K562 (cell line): ENCODE results near the gene ZNF280D. TPM values are rescaled to one million over a fixed set of nuclear protein-coding genes. Genes with fewer than 3 reads are reported as not detected.

Experiments
- ATAC-seq: fragments of 200-7000 bp; cut with Tn5 transposase; 3 replicates; pipeline ENCODE4 v1.9.1; 2020; ENCODE audit warnings: moderate library complexity
- BruUV-seq: library from RNA; stranded (reverse); fragments of 400-500 nt; replicated peaks from 2 replicates; lab custom pipeline; 2021; lab: Mats Ljungman, UMichigan
- CTCF ChIA-PET: fragments of 300-600 bp; formaldehyde crosslinking; extraction: SDS; loops from one replicate; lab custom pipeline; 2021; ENCODE audit warnings: low intra/inter-chr PET ratio; lab: Yijun Ruan, JAX
- POLR2A ChIA-PET: fragments of 300-600, 350-650 bp; sonication (Branson Sonifier 250); formaldehyde crosslinking; extraction: SDS; loops from one replicate; lab custom pipeline; 2021; ENCODE audit warnings: antibody characterized with exemption, inconsistent platforms; lab: Yijun Ruan, JAX
- DNase-seq, 4 experiments: peaks; one replicate each; pipeline versions ENCODE4 v3.0.0 to v3.0.0-alpha.2; 2011 to 2018; ENCODE audit warnings: low spot score in 3 of 4, mixed read lengths in 3 of 4; ENCODE audit errors: extremely low read depth in 1 of 4
- FAIRE-seq: peaks from 2 replicates; lab custom pipeline; 2011; peaks lifted over from hg19 to GRCh38; lab: Jason Lieb, UNC
- H2AFZ ChIP-seq: 2 replicates; pipeline ENCODE4 v1.6.0; 2011; ENCODE audit warnings: low read depth, low read length, control low read depth, inconsistent platforms
- H3K27ac ChIP-seq: fragments of 200-600 bp; 3 replicates; pipeline ENCODE4 v1.8.0; 2011; ENCODE audit warnings: low read depth, mild to moderate bottlenecking, control low read depth, inconsistent platforms, low read length, moderate library complexity, mixed read lengths; ENCODE audit errors: extremely low read depth
- H3K27me3 ChIP-seq, 2 experiments: fragments of 300-600 bp in 1 of 2; 2 replicates in 1 of 2; 3 replicates in 1 of 2; pipeline versions ENCODE4 v1.6.0 to v1.8.0; 2011; ENCODE audit warnings: inconsistent platforms in 2 of 2, low read length in 2 of 2, mild to moderate bottlenecking in 1 of 2, mixed read lengths in 1 of 2, moderate library complexity in 1 of 2; ENCODE audit not compliant: control insufficient read depth in 2 of 2, insufficient read depth in 2 of 2
- H3K36me3 ChIP-seq: fragments of 300-600 bp; 3 replicates; pipeline ENCODE4 v1.8.0; 2011; ENCODE audit warnings: mild to moderate bottlenecking, low read length, inconsistent platforms; ENCODE audit not compliant: control insufficient read depth, insufficient read depth
- H3K4me1 ChIP-seq, 2 experiments: fragments of 200-600 bp in 1 of 2; replicated peaks in 1 of 2; 2 replicates in 1 of 2; 3 replicates in 1 of 2; pipeline versions ENCODE4 v1.5.1 to v1.8.0; 2011; ENCODE audit warnings: inconsistent platforms in 2 of 2, low read length in 2 of 2, mild to moderate bottlenecking in 1 of 2, mixed read lengths in 1 of 2, moderate library complexity in 1 of 2; ENCODE audit not compliant: control insufficient read depth in 2 of 2, insufficient read depth in 2 of 2
- H3K4me2 ChIP-seq: 2 replicates; pipeline ENCODE4 v1.6.1; 2011; ENCODE audit warnings: low read length, control low read depth, inconsistent platforms, mixed read lengths; ENCODE audit not compliant: insufficient read depth
- H3K4me3 ChIP-seq: fragments of 200-600 bp; sonication (generic), shearing (Covaris generic); 2 replicates; pipeline ENCODE4 v1.5.1; 2016; ENCODE audit warnings: control low read depth, inconsistent platforms
- H3K79me2 ChIP-seq: fragments of 200-600 bp; 3 replicates; pipeline ENCODE4 v1.8.0; 2011; ENCODE audit warnings: low read length, inconsistent platforms; ENCODE audit not compliant: control insufficient read depth, insufficient read depth
- H3K9ac ChIP-seq, 2 experiments: 2 replicates each; pipeline versions ENCODE4 v1.6.0 to v1.6.1; 2011; ENCODE audit warnings: low read depth in 2 of 2, low read length in 2 of 2, control low read depth in 1 of 2, inconsistent platforms in 1 of 2, mild to moderate bottlenecking in 1 of 2, mixed read lengths in 1 of 2; ENCODE audit not compliant: insufficient read depth in 1 of 2
- H3K9me1 ChIP-seq: one replicate; pipeline ENCODE4 v1.6.0; 2011; ENCODE audit warnings: inconsistent platforms, mild to moderate bottlenecking, low read length, moderate library complexity; ENCODE audit not compliant: control insufficient read depth, insufficient read depth
- H3K9me3 ChIP-seq: replicated peaks from 2 replicates; pipeline ENCODE4 v1.5.1; 2011; ENCODE audit warnings: low read depth, low read length, inconsistent platforms; ENCODE audit not compliant: control insufficient read depth, insufficient read depth
- H4K20me1 ChIP-seq: replicated peaks from 2 replicates; pipeline ENCODE4 v1.6.1; 2011; ENCODE audit warnings: low read length, inconsistent platforms, mixed read lengths; ENCODE audit not compliant: control insufficient read depth, insufficient read depth
- CXXC5 ChIP-seq: fragments of 250-450 bp; sonication (Bioruptor Pico); IDR thresholded peaks from 2 replicates; pipeline ENCODE4 v1.8.0; 2022; ENCODE audit warnings: inconsistent platforms, mild to moderate bottlenecking, moderate library complexity
- NFATC3 ChIP-seq: fragments of 450-650 bp; IDR thresholded peaks from 2 replicates; pipeline ENCODE4 v1.6.1; 2017; ENCODE audit warnings: mild to moderate bottlenecking
- RFX1 ChIP-seq: fragments of 450-650 bp; IDR thresholded peaks from 2 replicates; pipeline ENCODE4 v1.6.1; 2016; ENCODE audit warnings: mild to moderate bottlenecking, moderate library complexity
- RFX5 ChIP-seq: IDR thresholded peaks from 2 replicates; pipeline ENCODE4 v1.6.1; 2011; ENCODE audit warnings: low read depth, mild to moderate bottlenecking, improper control_type of control experiment, low read length
- SUPT5H ChIP-seq: fragments of 450-650 bp; IDR thresholded peaks from 2 replicates; pipeline ENCODE4 v1.6.1; 2016
- THRAP3 ChIP-seq: fragments of 450-650 bp; IDR thresholded peaks from 2 replicates; pipeline ENCODE4 v1.6.1; 2016; ENCODE audit warnings: mild to moderate bottlenecking, inconsistent platforms, borderline replicate concordance
- ZBED1 ChIP-seq: IDR thresholded peaks from 2 replicates; pipeline ENCODE4 v1.6.1; 2014
- ZNF217 ChIP-seq: sonication (generic); formaldehyde crosslinking; IDR thresholded peaks from 2 replicates; pipeline ENCODE4 v1.8.0; 2022; ENCODE audit warnings: mild to moderate bottlenecking, missing genetic modification reagents
- WGBS: fragments of 100-300 bp; shearing (Covaris generic); methylation state at CpG from one replicate; pipeline ENCODE4 v1.1.6; 2016; ENCODE audit warnings: low coverage, mixed read lengths; ENCODE audit not compliant: insufficient coverage; ENCODE audit errors: missing lambda C conversion rate; 5-methylcytosine and 5-hydroxymethylcytosine counted together
- in situ Hi-C: fragments of 300-500 bp; cut with MboI; formaldehyde crosslinking; loops from 4 replicates; pipeline ENCODE4 v1.15.0; 2018; ENCODE audit warnings: inconsistent platforms, mixed read lengths
- intact Hi-C: fragments of 100-400 bp; cut with micrococcal nuclease; formaldehyde crosslinking; loops from 2 replicates; pipeline ENCODE4 v1.14.2; 2022
- polyA plus RNA-seq, 8 experiments: library from polyadenylated mRNA; depleted of rRNA in 4 of 8; stranded (reverse) in 5 of 8; unstranded in 3 of 8; fragments of >200 nt; fragmentation: Nextera tagmentation in 2 of 8; fragmentation: Illumina TruSeq in 1 of 8; extraction: Ambion mirVana in 2 of 8; extraction: Trizol in 1 of 8; gene quantifications; 2 replicates each; pipeline versions ENCODE4 v1.2.1 to v1.2.3, GENCODE V29; 2011 to 2014; ENCODE audit warnings: inconsistent platforms in 1 of 8, missing spikeins in 1 of 8
- total RNA-seq, 7 experiments: library from RNA; depleted of rRNA in 6 of 7; stranded (reverse); fragments of >200 nt in 6 of 7; fragmentation: Illumina TruSeq in 2 of 7; extraction: Trizol in 2 of 7; gene quantifications; 2 replicates each; pipeline versions ENCODE4 v1.2.1 to v1.2.3, GENCODE V29; 2011 to 2021; ENCODE audit warnings: low replicate concordance in 1 of 7
- TF ChIP-seq, protein P1 (sequence below): conservative IDR thresholded peaks from 2 replicates; pipeline ENCODE4 v1.6.1; 2011; ENCODE audit warnings: low read depth, mild to moderate bottlenecking, low read length; ENCODE audit not compliant: control insufficient read depth
- TF ChIP-seq, protein P2 (sequence below): fragments of 250-450 bp; sonication (Bioruptor Pico); IDR thresholded peaks from 2 replicates; pipeline ENCODE4 v1.5.0; 2021; ENCODE audit warnings: mild to moderate bottlenecking, moderate library complexity
- TF ChIP-seq, protein P3 (sequence below): fragments of 250-450 bp; sonication (Bioruptor Pico); IDR thresholded peaks from 2 replicates; pipeline ENCODE4 v1.8.0; 2022; ENCODE audit warnings: inconsistent platforms
- TF ChIP-seq, protein P4 (sequence below): fragments of 450-650 bp; formaldehyde crosslinking; conservative IDR thresholded peaks from 2 replicates; pipeline ENCODE4 v1.4.0; 2022; ENCODE audit warnings: mild to moderate bottlenecking, missing genetic modification characterization

Gene ZNF280D
- total and polyA plus RNA-seq, 9 of the 15 experiments (the other 6 are each of a cell fraction or from before 2014, with no cell fraction given), result 8.3 to 21.8 (median 18.4) TPM

DNA sequence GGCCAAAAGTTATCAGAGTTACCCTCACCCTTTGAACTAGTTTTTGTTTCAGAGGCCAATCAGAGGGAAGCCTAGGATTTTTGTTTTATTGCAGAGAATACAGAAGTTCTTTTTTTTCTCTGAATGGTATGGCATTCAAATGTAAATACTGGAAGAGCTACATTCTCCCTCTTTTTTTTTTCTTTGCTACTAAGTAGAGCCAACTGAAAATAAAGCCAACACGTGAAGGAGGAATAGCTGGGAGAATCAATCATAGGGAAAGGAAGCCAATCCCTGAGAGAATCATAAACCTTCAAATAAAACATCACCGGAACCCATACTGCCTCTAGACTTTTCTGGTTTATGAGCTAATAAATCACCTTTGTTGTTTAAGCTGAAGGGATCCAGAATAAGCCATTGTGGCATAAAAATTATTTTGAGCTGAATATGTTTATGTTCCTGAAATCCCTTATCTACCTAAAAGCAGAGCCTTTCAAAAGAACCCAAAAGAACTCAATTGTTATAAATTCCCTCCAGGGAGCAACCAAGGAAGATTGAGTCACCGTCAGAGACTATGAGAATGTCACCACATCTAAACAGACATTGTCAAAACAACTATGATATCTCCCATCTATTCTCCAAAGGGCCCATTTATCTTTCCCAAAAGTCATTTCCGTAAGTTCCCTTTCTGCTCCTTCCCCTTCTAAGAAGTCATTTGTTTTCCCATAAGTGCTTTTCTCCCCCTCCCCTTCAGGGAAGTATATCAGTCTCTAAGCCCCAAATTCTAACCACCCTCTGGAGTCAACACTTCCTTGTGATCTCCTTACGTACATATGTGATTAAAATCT lies 3.8 kb upstream of the ZNF280D start (continued):
- TF ChIP-seq RFX1, result no peak
- no peak for TF ChIP-seq ZBED1
- TF ChIP-seq, protein P1, sequence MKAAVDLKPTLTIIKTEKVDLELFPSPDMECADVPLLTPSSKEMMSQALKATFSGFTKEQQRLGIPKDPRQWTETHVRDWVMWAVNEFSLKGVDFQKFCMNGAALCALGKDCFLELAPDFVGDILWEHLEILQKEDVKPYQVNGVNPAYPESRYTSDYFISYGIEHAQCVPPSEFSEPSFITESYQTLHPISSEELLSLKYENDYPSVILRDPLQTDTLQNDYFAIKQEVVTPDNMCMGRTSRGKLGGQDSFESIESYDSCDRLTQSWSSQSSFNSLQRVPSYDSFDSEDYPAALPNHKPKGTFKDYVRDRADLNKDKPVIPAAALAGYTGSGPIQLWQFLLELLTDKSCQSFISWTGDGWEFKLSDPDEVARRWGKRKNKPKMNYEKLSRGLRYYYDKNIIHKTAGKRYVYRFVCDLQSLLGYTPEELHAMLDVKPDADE, result no peak
- TF ChIP-seq, all 486 proteins: peak for 69

DNA sequence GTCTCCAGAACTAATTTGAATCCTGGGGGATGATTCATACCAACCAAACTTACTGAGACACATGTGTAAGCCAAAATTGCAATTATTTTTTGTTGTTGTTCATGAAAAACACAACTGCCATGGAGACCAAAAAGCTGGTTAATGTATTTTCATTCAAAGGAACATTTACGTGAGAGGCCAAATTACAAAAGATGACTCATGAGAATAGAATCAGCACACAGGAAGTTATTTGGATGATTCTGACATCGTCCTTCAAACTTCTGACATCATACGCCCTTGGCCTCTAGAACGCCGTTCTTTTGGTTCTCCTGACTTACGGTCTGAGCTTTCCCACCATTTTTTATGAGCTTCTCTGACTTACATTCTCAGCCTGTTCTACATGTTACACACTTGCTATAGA lies 3.0 kb upstream of the ZNF280D start:
- in situ Hi-C loops, result no loop called here
- TF ChIP-seq, protein P2, sequence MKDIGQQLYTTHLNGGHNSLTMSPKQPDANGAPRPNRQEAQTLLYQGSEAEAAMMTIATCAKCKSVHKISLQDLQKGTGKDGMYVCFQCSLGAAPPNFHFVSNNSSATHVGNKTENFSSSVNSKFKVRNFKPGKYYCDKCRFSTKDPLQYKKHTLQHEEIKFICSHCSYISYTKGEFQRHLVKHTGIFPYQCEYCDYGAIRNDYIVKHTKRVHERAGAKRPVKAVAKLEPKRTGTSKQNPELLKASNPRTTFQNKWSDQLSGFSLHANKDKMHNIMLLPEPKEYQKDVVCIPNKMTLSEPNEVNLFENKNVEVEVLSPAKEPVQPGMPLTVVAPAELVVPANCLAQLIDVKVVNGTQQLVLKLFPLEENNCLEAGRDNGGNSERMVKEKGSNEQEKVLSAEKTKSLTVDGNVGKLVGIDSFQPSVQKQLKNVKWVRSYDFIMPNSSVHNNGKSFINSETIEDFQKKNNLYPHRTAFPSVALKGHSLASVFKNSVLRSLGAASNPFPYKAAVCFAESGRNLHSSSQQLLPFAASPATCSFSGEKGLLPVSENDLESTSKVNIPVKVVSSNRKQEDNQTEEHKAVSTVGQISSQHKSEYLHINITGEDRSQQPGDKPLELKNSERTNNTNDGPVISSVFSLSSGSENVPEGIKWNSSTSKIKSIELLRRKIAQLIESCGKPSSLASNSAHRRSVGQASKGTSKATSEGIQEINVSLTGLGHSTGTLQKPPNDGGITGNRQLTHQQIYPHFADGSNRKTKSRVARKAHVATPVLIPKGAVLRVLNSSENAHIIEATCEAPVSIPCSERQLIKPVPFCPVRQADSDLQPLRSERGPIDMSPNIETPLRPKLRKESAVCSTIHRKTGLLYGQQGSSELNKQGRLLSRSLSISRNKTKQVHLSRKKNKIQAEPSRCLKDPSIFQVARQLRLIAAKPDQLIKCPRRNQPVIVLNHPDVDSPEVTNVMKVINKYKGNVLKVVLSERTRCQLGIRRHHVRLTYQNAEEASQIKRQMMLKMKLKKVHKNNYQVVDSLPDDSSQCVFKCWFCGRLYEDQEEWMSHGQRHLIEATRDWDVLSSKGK (CRISPR knock-in tag), result no peak
- TF ChIP-seq, protein P3, sequence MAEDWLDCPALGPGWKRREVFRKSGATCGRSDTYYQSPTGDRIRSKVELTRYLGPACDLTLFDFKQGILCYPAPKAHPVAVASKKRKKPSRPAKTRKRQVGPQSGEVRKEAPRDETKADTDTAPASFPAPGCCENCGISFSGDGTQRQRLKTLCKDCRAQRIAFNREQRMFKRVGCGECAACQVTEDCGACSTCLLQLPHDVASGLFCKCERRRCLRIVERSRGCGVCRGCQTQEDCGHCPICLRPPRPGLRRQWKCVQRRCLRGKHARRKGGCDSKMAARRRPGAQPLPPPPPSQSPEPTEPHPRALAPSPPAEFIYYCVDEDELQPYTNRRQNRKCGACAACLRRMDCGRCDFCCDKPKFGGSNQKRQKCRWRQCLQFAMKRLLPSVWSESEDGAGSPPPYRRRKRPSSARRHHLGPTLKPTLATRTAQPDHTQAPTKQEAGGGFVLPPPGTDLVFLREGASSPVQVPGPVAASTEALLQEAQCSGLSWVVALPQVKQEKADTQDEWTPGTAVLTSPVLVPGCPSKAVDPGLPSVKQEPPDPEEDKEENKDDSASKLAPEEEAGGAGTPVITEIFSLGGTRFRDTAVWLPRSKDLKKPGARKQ, result no peak
- TF ChIP-seq RFX5, result no peak
- TF ChIP-seq SUPT5H, result no peak
- no peak for TF ChIP-seq NFATC3
- no peak for TF ChIP-seq ZNF217 (CRISPR knock-in tag)
- no peak for TF ChIP-seq CXXC5 (CRISPR knock-in tag)
- TF ChIP-seq, protein P4, sequence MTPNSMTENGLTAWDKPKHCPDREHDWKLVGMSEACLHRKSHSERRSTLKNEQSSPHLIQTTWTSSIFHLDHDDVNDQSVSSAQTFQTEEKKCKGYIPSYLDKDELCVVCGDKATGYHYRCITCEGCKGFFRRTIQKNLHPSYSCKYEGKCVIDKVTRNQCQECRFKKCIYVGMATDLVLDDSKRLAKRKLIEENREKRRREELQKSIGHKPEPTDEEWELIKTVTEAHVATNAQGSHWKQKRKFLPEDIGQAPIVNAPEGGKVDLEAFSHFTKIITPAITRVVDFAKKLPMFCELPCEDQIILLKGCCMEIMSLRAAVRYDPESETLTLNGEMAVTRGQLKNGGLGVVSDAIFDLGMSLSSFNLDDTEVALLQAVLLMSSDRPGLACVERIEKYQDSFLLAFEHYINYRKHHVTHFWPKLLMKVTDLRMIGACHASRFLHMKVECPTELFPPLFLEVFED, result no peak
- no peak for TF ChIP-seq THRAP3

More for the DNA sequence above, 3.0 kb upstream of the ZNF280D start:
- Histone ChIP-seq H3K4me1 (peaks cover 14 to 55% of the 10 kb centered on the region in 2 experiments), H3K36me3 (no peaks in the 10 kb centered on the region), H3K79me2 (peaks cover 17% of the 10 kb centered on the region), H3K9me1 (no peaks in the 10 kb centered on the region), H3K4me2 (0 out of 2 replicates have a peak overlapping the region, but pooled peaks have one; percentile 14), H3K9me3 (no peaks in the 10 kb centered on the region), H3K4me3 (no peak overlapping the region), H4K20me1 (no peaks in the 10 kb centered on the region), H2AFZ (peak overlapping the region; percentile 84), H3K27me3 (no peaks in the 10 kb centered on the region), H3K9ac (0 out of 4 replicates have a peak overlapping the region, but pooled peaks of 1 of the 2 experiments have one; percentile 21), H3K27ac (peak overlapping the region; percentile 58; the same call in 1 of the 3 replicates)
- ATAC-seq (no peak), FAIRE-seq (peak; percentile 35), DNase-seq (peak in 3 of 4 experiments; percentile 28 to 45 (median 30))
- WGBS, result 65% methylated on average over 6 of the region's 6 CpGs
- BruUV-seq, result no TSS peak
- intact Hi-C loops, result loop anchor here (2.0 to 10.0 kb wide), 3 partner anchors 46 to 128 kb away; no protein-coding TSS in a partner anchor
- ChIA-PET POLR2A (interaction anchor here (0.7 to 1.7 kb wide), 4 partner anchors 10 to 149 kb away, joined by 3 to 4 read pairs (median 4); no protein-coding TSS in a partner anchor), CTCF (no interaction called here)
